PC-3 (cell line): ENCODE results near the gene CARF. TPM values are rescaled to one million over a fixed set of nuclear protein-coding genes. Genes with fewer than 3 reads are reported as not detected.
"Not testable (repeated sequence)": the region's sequence is repeated elsewhere in the genome, so short reads cannot be mapped to it uniquely, and the experiment has no call there.

Source experiments
- ATAC-seq: fragments of 200-7000 bp; cut with Tn5 transposase; 2 replicates; pipeline ENCODE4 v1.9.1; 2020; ENCODE audit warnings: mild to moderate bottlenecking, moderate library complexity
- BruUV-seq: library from RNA; stranded (reverse); fragments of 400-500 nt; replicated peaks from 2 replicates; lab custom pipeline; 2021; lab: Mats Ljungman, UMichigan
- CTCF ChIA-PET: fragments of 300-600 bp; sonication (Branson Sonifier 250); formaldehyde crosslinking; loops from one replicate; lab custom pipeline; 2022; ENCODE audit warnings: antibody characterized with exemption; lab: Charles Lee
- POLR2A ChIA-PET: fragments of 300-600 bp; sonication (Branson Sonifier 250); formaldehyde crosslinking; loops from one replicate; lab custom pipeline; 2022; ENCODE audit warnings: antibody characterized with exemption; ENCODE audit not compliant: unreplicated experiment; lab: Charles Lee
- DNase-seq: peaks from one replicate; pipeline ENCODE4 v3.0.0-alpha.2; 2015
- H2AFZ ChIP-seq: fragments of 300-600 bp; sonication (generic); 2 replicates; pipeline ENCODE4 v1.6.0; 2016; ENCODE audit warnings: antibody characterized with exemption, low read length
- H3F3A ChIP-seq: fragments of 300-600 bp; sonication (generic); one replicate; pipeline ENCODE4 v1.6.0; 2017; ENCODE audit warnings: antibody characterized with exemption, low read length, control low read depth, mild to moderate bottlenecking; ENCODE audit not compliant: unreplicated experiment
- H3K27ac ChIP-seq: fragments of 300-600 bp; sonication (generic); 2 replicates; pipeline ENCODE4 v1.5.1; 2016; ENCODE audit warnings: mild to moderate bottlenecking, low read length
- H3K27me3 ChIP-seq: fragments of 300-600 bp; sonication (generic); 2 replicates; pipeline ENCODE4 v1.6.1; 2016; ENCODE audit warnings: low read length, mixed read lengths
- H3K36me3 ChIP-seq: fragments of 300-600 bp; sonication (generic); 2 replicates; pipeline ENCODE4 v1.6.1; 2016; ENCODE audit warnings: low read depth, mixed run types, low read length, mixed read lengths
- H3K4me1 ChIP-seq: fragments of 300-600 bp; sonication (generic); 2 replicates; pipeline ENCODE4 v1.5.1; 2016; ENCODE audit warnings: low read length; ENCODE audit not compliant: insufficient read depth
- H3K4me2 ChIP-seq: fragments of 300-600 bp; sonication (generic); 2 replicates; pipeline ENCODE4 v1.6.0; 2016; ENCODE audit warnings: low read length
- H3K4me3 ChIP-seq: fragments of 300-600 bp; sonication (generic); 2 replicates; pipeline ENCODE4 v1.5.1; 2016; ENCODE audit warnings: mild to moderate bottlenecking, low read length, mixed read lengths
- H3K79me2 ChIP-seq: fragments of 300-600 bp; sonication (generic); 2 replicates; pipeline ENCODE4 v1.6.1; 2017; ENCODE audit warnings: low read length, mixed read lengths
- H3K9ac ChIP-seq: fragments of 300-600 bp; sonication (generic); 2 replicates; pipeline ENCODE4 v1.6.0; 2016; ENCODE audit warnings: mild to moderate bottlenecking, low read length
- H3K9me2 ChIP-seq: fragments of 300-600 bp; sonication (generic); replicated peaks from 2 replicates; pipeline ENCODE4 v1.6.1; 2016; ENCODE audit warnings: mixed run types, low read length, mixed read lengths
- H3K9me3 ChIP-seq: fragments of 300-600 bp; sonication (generic); 2 replicates; pipeline ENCODE4 v1.6.1; 2016; ENCODE audit warnings: low read length, mixed read lengths
- H4K20me1 ChIP-seq: fragments of 300-600 bp; sonication (generic); 2 replicates; pipeline ENCODE4 v1.6.1; 2016; ENCODE audit warnings: low read length, mixed read lengths
- EZH2 ChIP-seq: fragments of 300-600 bp; sonication (generic); IDR thresholded peaks from one replicate; pipeline ENCODE4 v1.6.1; 2017; ENCODE audit warnings: antibody characterized with exemption, mild to moderate bottlenecking, low read length; ENCODE audit not compliant: unreplicated experiment
- EZH2phosphoT487 ChIP-seq: fragments of 300-600 bp; sonication (generic); IDR thresholded peaks from 2 replicates; pipeline ENCODE4 v1.6.1; 2018; ENCODE audit warnings: mild to moderate bottlenecking, antibody characterized with exemption, low read length, borderline replicate concordance
- intact Hi-C: fragments of 100-400 bp; cut with micrococcal nuclease; formaldehyde crosslinking; loops from 2 replicates; pipeline ENCODE4 v1.9.0; 2023
- total RNA-seq: library from RNA; depleted of rRNA; stranded (reverse); fragments of >200 nt; gene quantifications from 2 replicates; pipeline ENCODE4 v1.2.3, GENCODE V29; 2014
- TF ChIP-seq, protein P1 (sequence below): fragments of 300-600 bp; sonication (generic); conservative IDR thresholded peaks from 2 replicates; pipeline ENCODE4 v1.5.1; 2017; ENCODE audit warnings: antibody characterized with exemption, low read depth, mild to moderate bottlenecking, low read length

The CARF gene
- total RNA-seq, 1 experiment from 2014 or later = 4.4 TPM

DNA sequence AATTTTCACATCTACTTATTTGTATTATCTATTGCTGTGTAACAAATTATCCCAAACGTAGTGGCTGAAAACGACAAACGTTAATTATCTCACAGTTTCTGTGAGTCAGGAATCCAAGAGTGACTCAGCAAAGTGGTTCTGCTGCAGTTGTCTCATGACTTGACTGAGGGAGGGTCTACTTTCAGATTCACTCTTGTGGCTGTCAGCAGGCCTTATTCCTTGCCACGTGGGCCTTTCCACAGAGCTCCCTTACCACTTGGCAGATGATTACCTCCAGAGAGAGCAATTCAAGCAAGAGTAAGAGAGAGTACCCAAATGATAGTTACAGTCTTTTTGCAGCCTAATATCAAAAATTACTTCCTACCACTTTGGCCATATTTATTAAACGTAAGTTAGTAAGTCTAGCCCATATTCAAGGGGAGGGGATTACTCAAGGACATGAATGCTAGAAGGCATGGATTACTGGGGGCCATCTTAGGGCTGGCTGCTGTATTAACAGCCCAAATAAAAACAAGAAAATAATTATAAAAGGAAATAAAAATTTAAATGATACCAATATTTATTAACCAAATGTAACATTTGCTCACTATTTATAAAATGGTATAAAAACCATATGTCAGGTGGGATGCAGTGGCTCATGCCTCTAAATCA is 53.9 kb downstream of the CARF start:
- BruUV-seq = no TSS peak
- ChIA-PET CTCF (no interaction called here), POLR2A (no interaction called here)
- intact Hi-C loops = no loop called here
- ATAC-seq (no peak), DNase-seq (peak; percentile 56)
- no peaks in the 10 kb centered on the region for H3K36me3 ChIP-seq
- TF ChIP-seq EZH2phosphoT487 (no peak), EZH2 (no peak)
- TF ChIP-seq, protein P1, sequence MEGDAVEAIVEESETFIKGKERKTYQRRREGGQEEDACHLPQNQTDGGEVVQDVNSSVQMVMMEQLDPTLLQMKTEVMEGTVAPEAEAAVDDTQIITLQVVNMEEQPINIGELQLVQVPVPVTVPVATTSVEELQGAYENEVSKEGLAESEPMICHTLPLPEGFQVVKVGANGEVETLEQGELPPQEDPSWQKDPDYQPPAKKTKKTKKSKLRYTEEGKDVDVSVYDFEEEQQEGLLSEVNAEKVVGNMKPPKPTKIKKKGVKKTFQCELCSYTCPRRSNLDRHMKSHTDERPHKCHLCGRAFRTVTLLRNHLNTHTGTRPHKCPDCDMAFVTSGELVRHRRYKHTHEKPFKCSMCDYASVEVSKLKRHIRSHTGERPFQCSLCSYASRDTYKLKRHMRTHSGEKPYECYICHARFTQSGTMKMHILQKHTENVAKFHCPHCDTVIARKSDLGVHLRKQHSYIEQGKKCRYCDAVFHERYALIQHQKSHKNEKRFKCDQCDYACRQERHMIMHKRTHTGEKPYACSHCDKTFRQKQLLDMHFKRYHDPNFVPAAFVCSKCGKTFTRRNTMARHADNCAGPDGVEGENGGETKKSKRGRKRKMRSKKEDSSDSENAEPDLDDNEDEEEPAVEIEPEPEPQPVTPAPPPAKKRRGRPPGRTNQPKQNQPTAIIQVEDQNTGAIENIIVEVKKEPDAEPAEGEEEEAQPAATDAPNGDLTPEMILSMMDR = no peak
- H3K27ac ChIP-seq = peak overlapping the region; percentile 36; the same call in 1 of the 2 replicates
- no peaks in the 10 kb centered on the region for H3K9me2 ChIP-seq
- H3K9me3 ChIP-seq = no peaks in the 10 kb centered on the region
- no peaks in the 10 kb centered on the region for H3K79me2 ChIP-seq
- H3K27me3 ChIP-seq = no peaks in the 10 kb centered on the region
- peak overlapping the region; percentile 78 for H2AFZ ChIP-seq
- H3K9ac ChIP-seq = no peak overlapping the region; the same call in 1 of the 2 replicates
- peaks cover 12% of the 10 kb centered on the region; the same call in 1 of the 2 replicates for H3K4me1 ChIP-seq
- no peaks in the 10 kb centered on the region for H4K20me1 ChIP-seq
- H3F3A ChIP-seq = no peaks in the 10 kb centered on the region
- H3K4me3 ChIP-seq = no peak overlapping the region
- peak overlapping the region; percentile 27 for H3K4me2 ChIP-seq

GRCh38 chr2:202969404-202969803 is 57.3 kb downstream of the CARF start:
- POLR2A ChIA-PET, H3K4me2 ChIP-seq, ATAC-seq, H3K9me3 ChIP-seq, H3K27me3 ChIP-seq, H3K4me3 ChIP-seq, H3K9ac ChIP-seq, H4K20me1 ChIP-seq, H3F3A ChIP-seq, DNase-seq, BruUV-seq, H3K79me2 ChIP-seq, CTCF ChIA-PET, H3K9me2 ChIP-seq, intact Hi-C loops, H3K36me3 ChIP-seq, H2AFZ ChIP-seq, H3K27ac ChIP-seq: not testable (repeated sequence)
- H3K4me1 ChIP-seq = peaks cover 12% of the 10 kb centered on the region; the same call in 1 of the 2 replicates

- TF ChIP-seq EZH2 = no peak
- TF ChIP-seq, protein P1 = no peak
- TF ChIP-seq EZH2phosphoT487 = no peak
- POLR2A ChIA-PET = no interaction called here
Measured at GRCh38 chr2:202976809-202977208, 64.7 kb downstream of the CARF start.

More at GRCh38 chr2:202976809-202977208, 64.7 kb downstream of the CARF start:
- ATAC-seq (no peak), DNase-seq (no peak)
- Histone ChIP-seq H3K27me3 (no peaks in the 10 kb centered on the region), H3K9me2 (no peaks in the 10 kb centered on the region), H3K36me3 (no peaks in the 10 kb centered on the region), H3K27ac (no peak overlapping the region), H3K4me3 (no peak overlapping the region), H3K79me2 (no peaks in the 10 kb centered on the region), H3K9ac (no peak overlapping the region), H2AFZ (no peak overlapping the region), H3K4me1 (no peaks in the 10 kb centered on the region), H3F3A (no peaks in the 10 kb centered on the region), H3K9me3 (no peaks in the 10 kb centered on the region), H3K4me2 (no peak overlapping the region), H4K20me1 (no peaks in the 10 kb centered on the region)
- intact Hi-C loops = no loop called here
- CTCF ChIA-PET = no interaction called here
- no TSS peak for BruUV-seq
